H1 (cell line): Measurements from ENCODE around the gene PCDH9. TPM values are rescaled to one million over a fixed set of nuclear protein-coding genes. Genes with fewer than 3 reads are reported as not detected.

Experiments used
- CTCF ChIA-PET: fragments of 300-600 bp; sonication (Branson Sonifier 250); formaldehyde crosslinking; loops from one replicate; lab custom pipeline; 2021; ENCODE audit not compliant: partially characterized antibody; lab: Charles Lee
- POLR2A ChIA-PET: fragments of 300-600 bp; sonication (Branson Sonifier 250); formaldehyde crosslinking; loops from one replicate; lab custom pipeline; 2021; ENCODE audit warnings: inconsistent platforms; ENCODE audit not compliant: partially characterized antibody; lab: Charles Lee
- DNase-seq, 2 experiments: peaks; one replicate each; pipeline versions ENCODE4 v3.0.0 to v3.0.0-alpha.2; 2010 to 2022; ENCODE audit warnings: low spot score in 2 of 2, low read depth in 1 of 2, mixed read lengths in 1 of 2
- FAIRE-seq: peaks from 2 replicates; lab custom pipeline; 2011; peaks lifted over from hg19 to GRCh38; lab: Jason Lieb, UNC
- H2AFZ ChIP-seq: 2 replicates; pipeline ENCODE4 v1.8.1; 2012; ENCODE audit warnings: low read length, inconsistent platforms
- H2AK5ac ChIP-seq: 2 replicates; pipeline ENCODE4 v1.6.1; 2013; ENCODE audit warnings: low read depth, low read length
- H2BK120ac ChIP-seq: replicated peaks from 2 replicates; pipeline ENCODE3; 2013; ENCODE audit warnings: low read depth, low read length, inconsistent platforms
- H2BK12ac ChIP-seq: 2 replicates; pipeline ENCODE4 v1.6.1; 2013; ENCODE audit warnings: low read depth, low read length
- H2BK15ac ChIP-seq: 2 replicates; pipeline ENCODE4 v1.6.1; 2013; ENCODE audit warnings: low read length
- H2BK20ac ChIP-seq: 2 replicates; pipeline ENCODE4 v1.6.1; 2013; ENCODE audit warnings: low read length
- H2BK5ac ChIP-seq: 2 replicates; pipeline ENCODE4 v1.6.1; 2013; ENCODE audit warnings: low read depth, low read length
- H3K14ac ChIP-seq: 2 replicates; pipeline ENCODE4 v1.6.1; 2013; ENCODE audit warnings: inconsistent platforms; ENCODE audit not compliant: insufficient read length
- H3K18ac ChIP-seq: 2 replicates; pipeline ENCODE4 v1.6.1; 2013; ENCODE audit warnings: low read length; ENCODE audit errors: extremely low read depth
- H3K23ac ChIP-seq: 2 replicates; pipeline ENCODE4 v1.6.1; 2013; ENCODE audit warnings: inconsistent platforms; ENCODE audit not compliant: insufficient read length
- H3K23me2 ChIP-seq: 2 replicates; pipeline ENCODE4 v1.6.1; 2013; ENCODE audit warnings: low read depth, low read length
- H3K27ac ChIP-seq: 2 replicates; pipeline ENCODE4 v1.6.1; 2011; ENCODE audit warnings: low read depth, low read length, inconsistent platforms
- H3K27me3 ChIP-seq, 4 experiments: replicated peaks in 1 of 4; 1 replicate in 1 of 4; 2 replicates in 3 of 4; pipeline versions ENCODE4 v1.6.1 to v1.8.1; 2011 to 2013; ENCODE audit warnings: low read length in 3 of 4, mild to moderate bottlenecking in 3 of 4, inconsistent platforms in 2 of 4, mixed read lengths in 2 of 4, moderate library complexity in 1 of 4; ENCODE audit not compliant: control insufficient read depth in 3 of 4, insufficient read depth in 3 of 4; ENCODE audit errors: extremely low read depth in 1 of 4
- H3K36me3 ChIP-seq, 4 experiments: 2 replicates each; pipeline versions ENCODE4 v1.6.1 to v1.8.1; 2011 to 2013; ENCODE audit warnings: mild to moderate bottlenecking in 4 of 4, low read length in 3 of 4, moderate library complexity in 2 of 4, control low read depth in 1 of 4, inconsistent platforms in 1 of 4; ENCODE audit not compliant: insufficient read depth in 4 of 4, control insufficient read depth in 2 of 4
- H3K4ac ChIP-seq: replicated peaks from 2 replicates; pipeline ENCODE3; 2013; ENCODE audit warnings: low read length, low read depth, mixed read lengths, inconsistent platforms; ENCODE audit not compliant: insufficient read length
- H3K4me1 ChIP-seq, 4 experiments: replicated peaks in 1 of 4; 1 replicate in 1 of 4; 2 replicates in 3 of 4; pipeline versions ENCODE4 v1.6.1 to v1.8.1; 2011 to 2013; ENCODE audit warnings: low read length in 3 of 4, inconsistent platforms in 2 of 4, mixed read lengths in 1 of 4; ENCODE audit not compliant: insufficient read depth in 4 of 4, control insufficient read depth in 3 of 4
- H3K4me2 ChIP-seq, 2 experiments: 2 replicates each; pipeline versions ENCODE4 v1.6.1 to v1.8.1; 2011 to 2013; ENCODE audit warnings: low read depth in 2 of 2, low read length in 2 of 2, control low read depth in 1 of 2, inconsistent platforms in 1 of 2, mild to moderate bottlenecking in 1 of 2; ENCODE audit not compliant: insufficient read depth in 1 of 2
- H3K4me3 ChIP-seq, 4 experiments: fragments of 200-600, 300-600 bp in 1 of 4; sonication (generic), shearing (Covaris generic), sonication (Bioruptor Twin) in 1 of 4; 2 replicates each; pipeline versions ENCODE4 v1.5.1 to v1.8.1; 2011 to 2016; ENCODE audit warnings: low read length in 4 of 4, low read depth in 3 of 4, control low read depth in 2 of 4, inconsistent platforms in 2 of 4, mild to moderate bottlenecking in 2 of 4, mixed read lengths in 1 of 4, moderate library complexity in 1 of 4; ENCODE audit not compliant: insufficient read depth in 2 of 4; ENCODE audit errors: extremely low read depth in 1 of 4
- H3K56ac ChIP-seq: replicated peaks from 2 replicates; pipeline ENCODE3; 2013; ENCODE audit warnings: low read depth, mild to moderate bottlenecking, mixed read lengths, low read length, inconsistent platforms; ENCODE audit not compliant: insufficient read length
- H3K79me1 ChIP-seq: 2 replicates; pipeline ENCODE4 v1.6.1; 2013; ENCODE audit warnings: low read depth, low read length, control low read depth
- H3K79me2 ChIP-seq, 2 experiments: 2 replicates each; pipeline versions ENCODE4 v1.6.1 to v1.8.1; 2012 to 2013; ENCODE audit warnings: low read length in 2 of 2, mild to moderate bottlenecking in 2 of 2, inconsistent platforms in 1 of 2; ENCODE audit not compliant: insufficient read depth in 2 of 2, control insufficient read depth in 1 of 2
- H3K9ac ChIP-seq, 4 experiments: replicated peaks in 1 of 4; 1 replicate in 1 of 4; 2 replicates in 3 of 4; pipeline versions ENCODE4 v1.6.1 to v1.8.1; 2011 to 2013; ENCODE audit warnings: low read depth in 3 of 4, low read length in 3 of 4, control low read depth in 2 of 4, mild to moderate bottlenecking in 2 of 4, moderate library complexity in 2 of 4, inconsistent platforms in 1 of 4; ENCODE audit errors: extremely low read depth in 1 of 4
- H3K9me3 ChIP-seq, 2 experiments: 2 replicates each; pipeline versions ENCODE4 v1.6.1 to v1.8.1; 2012 to 2013; ENCODE audit warnings: mild to moderate bottlenecking in 2 of 2, moderate library complexity in 2 of 2, control low read depth in 1 of 2, inconsistent platforms in 1 of 2, low read depth in 1 of 2, low read length in 1 of 2, mixed read lengths in 1 of 2; ENCODE audit not compliant: insufficient read depth in 2 of 2
- H4K20me1 ChIP-seq, 2 experiments: replicated peaks in 1 of 2; 2 replicates each; pipeline versions ENCODE3 to v1.8.1; 2011 to 2013; ENCODE audit warnings: inconsistent platforms in 2 of 2, low read length in 2 of 2, mild to moderate bottlenecking in 1 of 2; ENCODE audit not compliant: insufficient read depth in 2 of 2, control insufficient read depth in 1 of 2
- H4K5ac ChIP-seq: 2 replicates; pipeline ENCODE4 v1.6.1; 2013; ENCODE audit warnings: low read length, low read depth, mixed read lengths, inconsistent platforms; ENCODE audit not compliant: insufficient read length
- H4K8ac ChIP-seq: 2 replicates; pipeline ENCODE4 v1.8.0; 2013; ENCODE audit warnings: mild to moderate bottlenecking, moderate library complexity, low read length, inconsistent platforms; ENCODE audit not compliant: insufficient read depth; ENCODE audit errors: extremely low read depth
- H4K91ac ChIP-seq: replicated peaks from 2 replicates; pipeline ENCODE3; 2013; ENCODE audit warnings: low read length, mixed read lengths, inconsistent platforms; ENCODE audit not compliant: insufficient read length
- SUZ12 ChIP-seq: fragments of 200-600 bp; sonication (generic); IDR thresholded peaks from 2 replicates; pipeline ENCODE4 v1.6.1; 2012; ENCODE audit warnings: mild to moderate bottlenecking, inconsistent platforms, low read length, moderate library complexity, mixed read lengths
- WGBS, 2 experiments: shearing (Covaris generic) in 1 of 2; methylation state at CpG; one replicate each; pipeline versions ENCODE4 v1.1.6 to v1.1.7; 2013 to 2015; ENCODE audit warnings: low lambda C conversion rate in 2 of 2, mixed read lengths in 2 of 2, inconsistent platforms in 1 of 2, low coverage in 1 of 2, missing lambda C conversion rate in 1 of 2; ENCODE audit not compliant: insufficient replicate concordance in 2 of 2, insufficient coverage in 1 of 2, insufficient read length in 1 of 2; ENCODE audit errors: extremely low coverage in 1 of 2, missing lambda C conversion rate in 1 of 2; 5-methylcytosine and 5-hydroxymethylcytosine counted together
- polyA plus RNA-seq, 7 experiments: library from polyadenylated mRNA; depleted of rRNA in 3 of 7; stranded (reverse) in 5 of 7; unstranded in 2 of 7; fragments of >200 nt in 5 of 7; fragments of 200-250 nt in 2 of 7; gene quantifications; 1 replicate in 5 of 7; 2 replicates in 1 of 7; 4 replicates in 1 of 7; pipeline versions ENCODE4 v1.2.1 to v1.2.3, GENCODE V29; 2011 to 2013; ENCODE audit warnings: missing spikeins in 2 of 7, mixed read lengths in 2 of 7
- total RNA-seq: library from RNA; stranded (reverse); fragmentation: NEBNext Ultra II Directional; extraction: Animal tissue kit (Norgen Biotek cat#: 25700); gene quantifications from 2 replicates; pipeline ENCODE4 v1.2.1, GENCODE V29; 2021

Gene PCDH9
- total and polyA plus RNA-seq, 2 of the 8 experiments (the other 6 are each of a cell fraction or from before 2014, with no cell fraction given) = 0.12 to 0.60 TPM

- Histone ChIP-seq H3K4me1 (no peaks in the 10 kb centered on the region; a peak in 2 of 7 replicates), H3K9me3 (peaks cover 5% of the 10 kb centered on the region in 2 experiments; a peak in 3 of 4 replicates), H3K4me2 (no peak overlapping the region), H3K14ac (no peak overlapping the region), H3K36me3 (peaks cover 0 to 3% (median 0%) of the 10 kb centered on the region in 4 experiments; a peak in 1 of 8 replicates), H2AFZ (no peak overlapping the region), H2BK5ac (no peak overlapping the region), H2BK120ac (no peak overlapping the region), H4K20me1 (no peaks in the 10 kb centered on the region), H3K27ac (no peak overlapping the region), H4K8ac (no peak overlapping the region), H3K9ac (no peak overlapping the region), H2AK5ac (no peak overlapping the region), H4K91ac (no peak overlapping the region), H4K5ac (no peak overlapping the region), H3K56ac (no peak overlapping the region), H3K23me2 (no peaks in the 10 kb centered on the region), H3K79me1 (no peaks in the 10 kb centered on the region), H3K23ac (no peak overlapping the region), H3K27me3 (no peaks in the 10 kb centered on the region), H2BK12ac (no peak overlapping the region), H2BK15ac (no peak overlapping the region), H3K18ac (no peak overlapping the region), H2BK20ac (no peak overlapping the region), H3K79me2 (no peaks in the 10 kb centered on the region), H3K4ac (no peak overlapping the region), H3K4me3 (no peak overlapping the region)
- TF ChIP-seq SUZ12 = no peak
- ChIA-PET POLR2A (no interaction called here), CTCF (no interaction called here)
- WGBS, 2 experiments = 91% methylated on average over 3 of the region's 3 CpGs; no CpG with 5 or more reads in 1 of the 2 experiments
- no peak for FAIRE-seq
- no peak for DNase-seq
Observed at GRCh38 chr13:66365101-66365500, 865.0 kb downstream of the PCDH9 start.
